Right cardiac atrium (tissue), 5 donors: ENCODE measurements around the gene ALK. TPM values are rescaled to one million over a fixed set of nuclear protein-coding genes. Genes with fewer than 3 reads are reported as not detected.

ENCODE experiments used
- ATAC-seq, 2 donors: fragments of 200-7000 bp; cut with Tn5 transposase; one replicate each; pipeline versions ENCODE4 v1.8.0 to v1.9.1; 2020; ENCODE audit warnings: moderate library complexity in 2 of 2, mild to moderate bottlenecking in 1 of 2
- DNase-seq, 3 donors: peaks; one replicate each; pipeline ENCODE4 v3.0.0-alpha.2; 2020
- H3K27ac ChIP-seq: one replicate; pipeline ENCODE4 v1.5.1; 2013; ENCODE audit warnings: mild to moderate bottlenecking, low read length, control low read depth, moderate library complexity
- H3K27me3 ChIP-seq: one replicate; pipeline ENCODE4 v1.6.1; 2013; ENCODE audit not compliant: control insufficient read depth, insufficient read depth
- H3K4me1 ChIP-seq: one replicate; pipeline ENCODE4 v1.6.1; 2013; ENCODE audit warnings: low read length; ENCODE audit not compliant: control insufficient read depth, insufficient read depth
- H3K4me3 ChIP-seq: one replicate; pipeline ENCODE4 v1.5.1; 2013; ENCODE audit warnings: low read length, control low read depth
- H3K9me3 ChIP-seq: one replicate; pipeline ENCODE4 v1.6.1; 2013; ENCODE audit warnings: low read length; ENCODE audit not compliant: control insufficient read depth
- WGBS: extraction: QIAGEN DNeasy Blood & Tissue Kit; methylation state at CpG from one replicate; pipeline ENCODE4 v1.1.7; 2013; 5-methylcytosine and 5-hydroxymethylcytosine counted together
- intact Hi-C, 4 donors: fragments of 100-400 bp; cut with DNase I; formaldehyde crosslinking; loops; one replicate each; pipeline versions ENCODE4 v1.11.0 to v1.14.0; 2022 to 2023
- polyA plus RNA-seq: library from polyadenylated mRNA; stranded (reverse); fragments of 200-250 nt; gene quantifications from one replicate; pipeline ENCODE4 v1.2.3, GENCODE V29; 2013
- total RNA-seq, 4 donors: library from RNA; stranded (reverse); fragmentation: NEBNext Ultra II Directional; extraction: Animal tissue kit (Norgen Biotek cat#: 25700); gene quantifications; one replicate each; pipeline ENCODE4 v1.2.1, GENCODE V29; 2021
- donor health status: healthy with polysubstance abuse.
- donor health status: DM: no; HTN: yes; CAD: no.
- donor health status: DM: no; HTN: no; CAD: no.
- donor health status: DM: no; HTN: yes; CAD: no; lungs with severe emphysema.
- donor health status: DM: yes; HTN: yes; CAD: no.

ALK gene
- total and polyA plus RNA-seq, 5 donors = 0.05 to 0.17 (median 0.10) TPM; not detected in 1

GRCh38 chr2:29516767-29517166 is 404.6 kb downstream of the ALK start:
- Histone ChIP-seq H3K4me1 (no peaks in the 10 kb centered on the region), H3K27ac (no peak overlapping the region), H3K9me3 (no peaks in the 10 kb centered on the region), H3K4me3 (no peak overlapping the region), H3K27me3 (no peaks in the 10 kb centered on the region)
- intact Hi-C loops = no loop called here
- ATAC-seq (no peak), DNase-seq (no peak)
- whole genome bisulfite sequencing = 57% methylated on average over 2 of the region's 2 CpGs

DNA sequence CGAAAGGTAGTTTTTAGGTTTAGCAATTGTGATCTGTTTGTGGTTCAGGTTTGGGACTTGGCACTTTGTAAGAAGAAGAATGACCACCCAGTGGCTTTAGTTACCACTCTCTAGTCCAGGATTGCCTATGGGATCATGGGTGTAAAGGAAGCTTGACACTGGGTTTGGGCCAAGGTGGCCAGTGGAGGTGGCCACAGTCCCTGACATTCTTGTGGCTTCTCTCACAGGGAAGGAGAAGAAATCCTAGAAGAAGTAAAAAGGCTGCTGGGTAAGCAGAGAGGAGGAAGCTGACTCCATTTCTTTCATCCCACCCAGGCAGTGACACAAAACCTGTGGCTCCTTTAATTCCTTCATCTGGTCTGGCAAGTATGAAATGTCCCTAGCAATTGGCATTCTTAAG is 411.5 kb downstream of the ALK start:
- Histone ChIP-seq H3K9me3 (peaks cover 2% of the 10 kb centered on the region), H3K4me3 (no peak overlapping the region), H3K27me3 (no peaks in the 10 kb centered on the region), H3K27ac (no peak overlapping the region), H3K4me1 (no peaks in the 10 kb centered on the region)
- 84% methylated on average over 1 of the region's 1 CpG for WGBS
- intact Hi-C loops = no loop called here
- ATAC-seq (no peak), DNase-seq (no peak)

- no peaks in the 10 kb centered on the region for H3K4me1 ChIP-seq
- no peak for DNase-seq
- no peak for ATAC-seq
- WGBS = 95% methylated on average over 1 of the region's 1 CpG
- intact Hi-C loops = no loop called here
- H3K27me3 ChIP-seq = no peaks in the 10 kb centered on the region
- peaks cover 2% of the 10 kb centered on the region for H3K9me3 ChIP-seq
- no peak overlapping the region for H3K4me3 ChIP-seq
- H3K27ac ChIP-seq = no peak overlapping the region
Measured at GRCh38 chr2:29509397-29509796, 412.0 kb downstream of the ALK start.

GRCh38 chr2:29504746-29505145 is 416.6 kb downstream of the ALK start:
- no peak overlapping the region for H3K4me3 ChIP-seq
- no peaks in the 10 kb centered on the region for H3K9me3 ChIP-seq
- no peaks in the 10 kb centered on the region for H3K27me3 ChIP-seq
- intact Hi-C loops = no loop called here
- no peaks in the 10 kb centered on the region for H3K4me1 ChIP-seq
- WGBS = 88% methylated on average over 3 of the region's 3 CpGs
- no peak for ATAC-seq
- DNase-seq = no peak
- no peak overlapping the region for H3K27ac ChIP-seq

GRCh38 chr2:29502460-29502911 is 418.9 kb downstream of the ALK start:
- 37% methylated on average over 4 of the region's 4 CpGs for WGBS
- intact Hi-C loops = no loop called here

GRCh38 chr2:29497375-29497774 is 424.0 kb downstream of the ALK start:
- Histone ChIP-seq H3K27me3 (no peaks in the 10 kb centered on the region), H3K4me3 (no peak overlapping the region), H3K9me3 (no peaks in the 10 kb centered on the region), H3K27ac (no peak overlapping the region), H3K4me1 (no peaks in the 10 kb centered on the region)
- no peak for DNase-seq
- intact Hi-C loops = no loop called here
- 91% methylated on average over 3 of the region's 3 CpGs for whole genome bisulfite sequencing
- no peak for ATAC-seq

More at GRCh38 chr2:29502460-29502911, 418.9 kb downstream of the ALK start:
- Histone ChIP-seq H3K4me3 (no peak overlapping the region), H3K4me1 (no peaks in the 10 kb centered on the region), H3K27me3 (no peaks in the 10 kb centered on the region), H3K27ac (no peak overlapping the region), H3K9me3 (no peaks in the 10 kb centered on the region)
- no peak for DNase-seq
- no peak for ATAC-seq

GRCh38 chr2:29496198-29496597 is 425.2 kb downstream of the ALK start:
- Histone ChIP-seq H3K4me1 (no peaks in the 10 kb centered on the region), H3K27ac (no peak overlapping the region), H3K27me3 (no peaks in the 10 kb centered on the region), H3K4me3 (no peak overlapping the region), H3K9me3 (no peaks in the 10 kb centered on the region)
- ATAC-seq (no peak), DNase-seq (no peak)
- 49% methylated on average over 1 of the region's 1 CpG for WGBS
- intact Hi-C loops = no loop called here

- no peaks in the 10 kb centered on the region for H3K4me1 ChIP-seq
- H3K9me3 ChIP-seq = no peaks in the 10 kb centered on the region
- intact Hi-C loops = no loop called here
- H3K27ac ChIP-seq = no peak overlapping the region
- ATAC-seq = no peak
- no peak for DNase-seq
- H3K4me3 ChIP-seq = no peak overlapping the region
- WGBS = 64% methylated on average over 4 of the region's 4 CpGs
- no peaks in the 10 kb centered on the region for H3K27me3 ChIP-seq
Measured at GRCh38 chr2:29495536-29496060, 425.8 kb downstream of the ALK start.

- WGBS = 57% methylated on average over 6 of the region's 6 CpGs
- intact Hi-C loops = no loop called here
- ATAC-seq (no peak), DNase-seq (no peak)
- Histone ChIP-seq H3K9me3 (no peaks in the 10 kb centered on the region), H3K27ac (no peak overlapping the region), H3K4me3 (no peak overlapping the region), H3K4me1 (no peaks in the 10 kb centered on the region), H3K27me3 (no peaks in the 10 kb centered on the region)
Measured at GRCh38 chr2:29495068-29495467, 426.3 kb downstream of the ALK start.

DNA sequence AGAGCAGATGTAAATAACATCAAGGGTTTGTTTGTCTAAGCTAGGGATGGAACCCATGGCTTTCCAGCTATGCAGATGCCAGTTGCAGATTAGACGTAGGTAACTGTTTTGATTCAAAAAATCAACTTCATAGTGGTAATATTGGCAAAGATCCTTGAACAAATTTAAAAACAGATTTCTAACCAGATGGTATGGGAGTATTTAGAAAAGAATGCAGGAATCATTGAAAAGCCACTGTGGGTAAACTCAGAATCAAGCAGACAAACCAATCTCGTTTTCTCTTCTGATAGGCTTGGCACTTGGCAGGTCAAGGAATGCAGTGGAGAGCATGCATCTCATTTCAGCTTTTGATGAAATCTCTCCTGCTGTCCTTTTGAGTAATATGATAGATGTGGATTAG is 428.7 kb downstream of the ALK start:
- no peak overlapping the region for H3K27ac ChIP-seq

GRCh38 chr2:29490045-29490444 is 431.3 kb downstream of the ALK start:
- no peak for ATAC-seq
- no peak for DNase-seq
- no peak overlapping the region for H3K4me3 ChIP-seq
- 59% methylated on average over 6 of the region's 6 CpGs for whole genome bisulfite sequencing
- no peak overlapping the region for H3K27ac ChIP-seq
- no peaks in the 10 kb centered on the region for H3K9me3 ChIP-seq
- H3K27me3 ChIP-seq = no peaks in the 10 kb centered on the region
- intact Hi-C loops = no loop called here
- no peaks in the 10 kb centered on the region for H3K4me1 ChIP-seq

More for the DNA sequence above, 428.7 kb downstream of the ALK start:
- 40% methylated on average over 2 of the region's 2 CpGs for WGBS
- no peaks in the 10 kb centered on the region for H3K4me1 ChIP-seq
- ATAC-seq (no peak), DNase-seq (no peak)
- H3K9me3 ChIP-seq = no peaks in the 10 kb centered on the region
- no peak overlapping the region for H3K4me3 ChIP-seq
- intact Hi-C loops = no loop called here
- no peaks in the 10 kb centered on the region for H3K27me3 ChIP-seq

DNA sequence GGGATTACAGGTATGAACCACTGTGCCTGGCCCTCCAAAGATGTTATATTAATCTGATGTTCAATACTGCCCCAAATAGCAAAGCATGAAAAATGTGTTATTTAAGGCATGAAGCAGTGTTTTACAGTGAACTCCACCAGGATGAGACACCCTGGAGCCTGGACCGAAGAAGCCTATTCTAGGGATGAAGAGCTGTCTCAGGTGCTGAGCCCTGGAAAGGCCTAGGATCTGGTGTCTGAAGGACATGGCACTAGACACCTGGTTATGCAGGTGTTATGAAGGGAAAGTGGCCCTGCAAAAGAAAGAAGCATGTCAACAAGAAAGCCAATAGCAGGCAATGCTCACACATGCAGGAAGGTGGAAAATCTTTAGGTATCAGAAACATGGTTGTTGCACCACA is 431.8 kb downstream of the ALK start:
- intact Hi-C loops = loop anchor here in 1 of 4 donors (10.0 kb wide), 1 partner anchor 165 kb away; no protein-coding TSS in a partner anchor
- 98% methylated on average over 1 of the region's 1 CpG for WGBS
- no peaks in the 10 kb centered on the region for H3K4me1 ChIP-seq
- H3K27ac ChIP-seq = no peak overlapping the region
- H3K4me3 ChIP-seq = no peak overlapping the region
- DNase-seq (no peak), ATAC-seq (no peak)
- H3K27me3 ChIP-seq = no peaks in the 10 kb centered on the region
- no peaks in the 10 kb centered on the region for H3K9me3 ChIP-seq
